ENCODE data around the gene SPINK9.

The SPINK9 gene

GRCh38 chr5:148387325-148387724 is 52.0 kb downstream of the SPINK9 start:
- no peak overlapping the region for H3K4me2 ChIP-seq (ENCODE audit: low read length)
- H3K4me1 ChIP-seq (ENCODE audit: low read length), result peaks cover 28% of the 10 kb centered on the region

GRCh38 chr5:148388696-148389095 is 53.3 kb downstream of the SPINK9 start:
- TF ChIP-seq CTCF (IDR thresholded peaks at IDR 0.05; ENCODE audit: low read depth, low read length), result no peak
- TF ChIP-seq EZH2phosphoT487 (IDR thresholded peaks at IDR 0.05; ENCODE audit: low read depth), result no peak
- no peaks in the 10 kb centered on the region for H3K27me3 ChIP-seq (ENCODE audit: low read depth, low read length)
- peak overlapping the region; percentile 13; the same call in 1 of the 2 replicates for H3K4me3 ChIP-seq (ENCODE audit: low read length)
- H3K9me3 ChIP-seq (ENCODE audit: insufficient read depth, low read length), result no peaks in the 10 kb centered on the region
- H4K20me1 ChIP-seq (ENCODE audit: insufficient read depth, low read length), result peaks cover 12% of the 10 kb centered on the region
- no peak overlapping the region for H3K9ac ChIP-seq (ENCODE audit: low read length)
- H3K4me2 ChIP-seq (ENCODE audit: low read length), result peak overlapping the region; percentile 48
- no peaks in the 10 kb centered on the region for H3K36me3 ChIP-seq (replicated peaks; ENCODE audit: low read depth, low read length)
- peaks cover 22% of the 10 kb centered on the region for H3K4me1 ChIP-seq (ENCODE audit: low read length)
- peak overlapping the region; percentile 48 for H3K27ac ChIP-seq (ENCODE audit: low read length)
- H3K79me2 ChIP-seq (ENCODE audit: low read length), result peaks cover 69% of the 10 kb centered on the region
- H2AFZ ChIP-seq (ENCODE audit: low read depth, low read length), result no peak overlapping the region

More at GRCh38 chr5:148387325-148387724, 52.0 kb downstream of the SPINK9 start:
- Histone ChIP-seq H3K27me3 (ENCODE audit: low read depth, low read length) (no peaks in the 10 kb centered on the region), H3K4me3 (ENCODE audit: low read length) (no peak overlapping the region), H3K27ac (ENCODE audit: low read length) (no peak overlapping the region), H3K36me3 (replicated peaks; ENCODE audit: low read depth, low read length) (no peaks in the 10 kb centered on the region), H3K9ac (ENCODE audit: low read length) (no peak overlapping the region), H3K9me3 (ENCODE audit: insufficient read depth, low read length) (no peaks in the 10 kb centered on the region), H3K79me2 (ENCODE audit: low read length) (peaks cover 65% of the 10 kb centered on the region), H2AFZ (ENCODE audit: low read depth, low read length) (no peak overlapping the region), H4K20me1 (ENCODE audit: insufficient read depth, low read length) (peaks cover 12% of the 10 kb centered on the region)
- no peak for TF ChIP-seq EZH2phosphoT487 (IDR thresholded peaks at IDR 0.05; ENCODE audit: low read depth)
- no peak for TF ChIP-seq CTCF (IDR thresholded peaks at IDR 0.05; ENCODE audit: low read depth, low read length)
